ENCODE measurements around the gene MAP2.
"Not testable (repeated sequence)": the region's sequence is repeated elsewhere in the genome, so short reads cannot be mapped to it uniquely, and the experiment has no call there.

MAP2 gene

GRCh38 chr2:209579230-209579749 lies 155.4 kb downstream of the MAP2 start:
- intact Hi-C loops (cut with DNase I) = loop anchor here (5.0 kb wide), 1 partner anchor 157 kb away; the partner anchor contains the start of gene MAP2
- DNase-seq = peak; percentile 34 to 95 (median 70)

GRCh38 chr2:209581040-209581439 lies 157.2 kb downstream of the MAP2 start:
- intact Hi-C loops (cut with DNase I) = no loop called here
- no peak for DNase-seq

- intact Hi-C loops (cut with DNase I) = no loop called here
- DNase-seq = no peak
Measured at GRCh38 chr2:209582281-209582680, 158.4 kb downstream of the MAP2 start.

GRCh38 chr2:209584472-209584871 lies 160.6 kb downstream of the MAP2 start:
- intact Hi-C loops (cut with DNase I) = no loop called here
- DNase-seq = no peak

GRCh38 chr2:209584915-209585314 lies 161.1 kb downstream of the MAP2 start:
- intact Hi-C loops (cut with DNase I) = no loop called here
- no peak for DNase-seq

GRCh38 chr2:209591021-209591420 lies 167.2 kb downstream of the MAP2 start:
- no peak for DNase-seq
- intact Hi-C loops (cut with DNase I) = no loop called here

GRCh38 chr2:209592106-209592505 lies 168.3 kb downstream of the MAP2 start:
- intact Hi-C loops (cut with DNase I) = no loop called here
- no peak for DNase-seq

GRCh38 chr2:209593930-209594329 lies 170.1 kb downstream of the MAP2 start:
- DNase-seq = no peak
- intact Hi-C loops (cut with DNase I) = no loop called here

GRCh38 chr2:209596262-209596661 lies 172.4 kb downstream of the MAP2 start:
- DNase-seq = no peak
- intact Hi-C loops (cut with DNase I) = no loop called here

- intact Hi-C loops (cut with DNase I); DNase-seq: not testable (repeated sequence)
Measured at GRCh38 chr2:209598227-209598626, 174.4 kb downstream of the MAP2 start.

- DNase-seq = no peak
- intact Hi-C loops (cut with DNase I) = no loop called here
Measured at GRCh38 chr2:209600341-209601171, 176.7 kb downstream of the MAP2 start.

GRCh38 chr2:209601497-209601896 lies 177.7 kb downstream of the MAP2 start:
- intact Hi-C loops (cut with DNase I) = no loop called here
- no peak for DNase-seq

- intact Hi-C loops (cut with DNase I) = no loop called here
- DNase-seq = no peak
Measured at GRCh38 chr2:209602259-209602658, 178.4 kb downstream of the MAP2 start.

- intact Hi-C loops (cut with DNase I) = no loop called here
- DNase-seq = no peak
Measured at GRCh38 chr2:209609531-209609930, 185.7 kb downstream of the MAP2 start.

GRCh38 chr2:209610631-209611030 lies 186.8 kb downstream of the MAP2 start:
- intact Hi-C loops (cut with DNase I) = no loop called here
- DNase-seq = no peak

- intact Hi-C loops (cut with DNase I) = no loop called here
- no peak for DNase-seq
Measured at GRCh38 chr2:209613649-209614305, 189.9 kb downstream of the MAP2 start.

- DNase-seq = no peak
Measured at GRCh38 chr2:209614690-209615369, 191.0 kb downstream of the MAP2 start.

GRCh38 chr2:209619782-209620181 lies 195.9 kb downstream of the MAP2 start:
- intact Hi-C loops (cut with DNase I) = no loop called here
- DNase-seq = no peak

More at GRCh38 chr2:209614690-209615369, 191.0 kb downstream of the MAP2 start:
- intact Hi-C loops (cut with DNase I) = no loop called here

GRCh38 chr2:209624192-209624938 lies 200.5 kb downstream of the MAP2 start:
- intact Hi-C loops (cut with DNase I) = no loop called here
- DNase-seq = no peak

- intact Hi-C loops (cut with DNase I) = no loop called here
- no peak for DNase-seq
Measured at GRCh38 chr2:209629597-209629996, 205.8 kb downstream of the MAP2 start.
